Colonic mucosa (tissue), 4 donors: ENCODE results near the gene SLC2A5. TPM values are rescaled to one million over a fixed set of nuclear protein-coding genes. Genes with fewer than 3 reads are reported as not detected.

Experiments used
- DNase-seq: peaks from one replicate; pipeline ENCODE4 v3.0.0-alpha.2; 2020
- H3K27ac ChIP-seq: fragments of 200-600 bp; one replicate; pipeline ENCODE4 v1.8.0; 2021
- H3K27me3 ChIP-seq: fragments of 200-600 bp; one replicate; pipeline ENCODE4 v1.8.0; 2021
- H3K36me3 ChIP-seq: fragments of 200-600 bp; one replicate; pipeline ENCODE4 v1.8.0; 2021
- H3K4me1 ChIP-seq: fragments of 200-600 bp; one replicate; pipeline ENCODE4 v1.8.0; 2021; ENCODE audit warnings: mild to moderate bottlenecking
- H3K4me3 ChIP-seq: fragments of 200-600 bp; one replicate; pipeline ENCODE4 v1.8.0; 2021
- H3K9ac ChIP-seq, 2 donors: one replicate each; pipeline ENCODE4 v1.7.0; 2013; ENCODE audit warnings: control low read depth in 2 of 2, low read depth in 2 of 2, low read length in 2 of 2
- H3K9me3 ChIP-seq: fragments of 200-600 bp; one replicate; pipeline ENCODE4 v1.8.0; 2021
- intact Hi-C: fragments of 100-400 bp; cut with DNase I; formaldehyde crosslinking; loops from one replicate; pipeline ENCODE4 v1.14.1; 2022
- total RNA-seq, 2 donors: library from RNA; stranded (reverse); fragmentation: NEBNext Ultra II Directional in 1 of 2; extraction: Animal tissue kit (Norgen Biotek cat#: 25700) in 1 of 2; gene quantifications; one replicate each; pipeline ENCODE4 v1.2.1, GENCODE V29; 2021
- TF ChIP-seq, protein P1 (sequence below): fragments of 200-600 bp; IDR thresholded peaks from one replicate; pipeline ENCODE4 v1.8.0; 2022; ENCODE audit warnings: antibody characterized with exemption, mild to moderate bottlenecking
- donor health status: healthy.
- donor health status: DM: no; HTN: no; CAD: no.
- donor health status: DM: no; HTN: no; CAD: no.

Gene SLC2A5
- total RNA-seq, 2 donors from 2014 or later, result 1.8 to 4.9 TPM

DNA sequence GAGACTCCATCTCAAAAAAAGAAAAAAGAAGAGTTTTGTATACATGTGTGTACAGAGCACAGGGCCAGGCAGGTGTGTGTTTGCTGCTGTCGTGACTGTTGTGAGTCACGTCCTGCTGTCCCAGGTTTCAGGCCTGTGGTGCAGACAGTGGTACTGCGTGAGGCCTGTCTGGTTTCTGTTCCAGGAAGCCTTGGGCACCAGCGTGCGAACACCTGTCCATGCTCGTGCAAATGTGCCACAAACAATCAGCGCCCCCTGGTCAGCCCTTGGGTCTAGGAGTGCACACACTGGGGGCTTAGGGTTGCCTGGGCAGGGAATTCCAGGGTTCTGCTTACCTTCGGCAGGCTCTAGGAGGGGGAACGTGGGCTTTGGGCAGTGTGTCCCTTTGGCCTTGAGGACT is 42.5 kb upstream of the SLC2A5 start:
- Histone ChIP-seq H3K27me3 (no peaks in the 10 kb centered on the region), H3K4me3 (no peak overlapping the region), H3K9me3 (no peaks in the 10 kb centered on the region), H3K36me3 (no peaks in the 10 kb centered on the region), H3K27ac (no peak overlapping the region), H3K9ac (no peak overlapping the region), H3K4me1 (peaks cover 8% of the 10 kb centered on the region)
- TF ChIP-seq, protein P1, sequence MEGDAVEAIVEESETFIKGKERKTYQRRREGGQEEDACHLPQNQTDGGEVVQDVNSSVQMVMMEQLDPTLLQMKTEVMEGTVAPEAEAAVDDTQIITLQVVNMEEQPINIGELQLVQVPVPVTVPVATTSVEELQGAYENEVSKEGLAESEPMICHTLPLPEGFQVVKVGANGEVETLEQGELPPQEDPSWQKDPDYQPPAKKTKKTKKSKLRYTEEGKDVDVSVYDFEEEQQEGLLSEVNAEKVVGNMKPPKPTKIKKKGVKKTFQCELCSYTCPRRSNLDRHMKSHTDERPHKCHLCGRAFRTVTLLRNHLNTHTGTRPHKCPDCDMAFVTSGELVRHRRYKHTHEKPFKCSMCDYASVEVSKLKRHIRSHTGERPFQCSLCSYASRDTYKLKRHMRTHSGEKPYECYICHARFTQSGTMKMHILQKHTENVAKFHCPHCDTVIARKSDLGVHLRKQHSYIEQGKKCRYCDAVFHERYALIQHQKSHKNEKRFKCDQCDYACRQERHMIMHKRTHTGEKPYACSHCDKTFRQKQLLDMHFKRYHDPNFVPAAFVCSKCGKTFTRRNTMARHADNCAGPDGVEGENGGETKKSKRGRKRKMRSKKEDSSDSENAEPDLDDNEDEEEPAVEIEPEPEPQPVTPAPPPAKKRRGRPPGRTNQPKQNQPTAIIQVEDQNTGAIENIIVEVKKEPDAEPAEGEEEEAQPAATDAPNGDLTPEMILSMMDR, result no peak
- DNase-seq, result no peak
- intact Hi-C loops, result loop anchor here (2.0 kb wide), 1 partner anchor 85 kb away; no protein-coding TSS in a partner anchor

DNA sequence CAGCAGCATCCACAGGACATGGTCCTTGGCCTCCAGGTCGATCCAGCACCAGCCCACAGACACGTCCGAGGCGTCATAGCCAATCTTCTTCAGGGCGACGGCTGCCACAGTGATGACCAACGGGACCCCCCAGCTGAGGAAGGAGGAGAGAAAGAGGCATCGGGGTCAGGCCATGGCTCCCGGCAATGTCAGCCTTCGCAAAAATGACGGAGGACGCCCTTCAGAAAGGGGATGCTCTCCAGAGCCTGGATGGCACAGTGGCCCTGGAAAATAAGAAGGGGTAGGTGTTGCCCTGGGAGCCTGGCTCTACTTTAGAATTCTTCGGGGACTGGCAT is 41.9 kb upstream of the SLC2A5 start:
- no peaks in the 10 kb centered on the region for H3K9me3 ChIP-seq
- no peaks in the 10 kb centered on the region for H3K36me3 ChIP-seq
- peaks cover 8% of the 10 kb centered on the region for H3K4me1 ChIP-seq
- DNase-seq, result no peak
- H3K27me3 ChIP-seq, result no peaks in the 10 kb centered on the region
- H3K9ac ChIP-seq, result no peak overlapping the region
- TF ChIP-seq, protein P1, result no peak
- H3K4me3 ChIP-seq, result no peak overlapping the region
- intact Hi-C loops, result loop anchor here (2.0 kb wide), 1 partner anchor 85 kb away; no protein-coding TSS in a partner anchor
- no peak overlapping the region for H3K27ac ChIP-seq

DNA sequence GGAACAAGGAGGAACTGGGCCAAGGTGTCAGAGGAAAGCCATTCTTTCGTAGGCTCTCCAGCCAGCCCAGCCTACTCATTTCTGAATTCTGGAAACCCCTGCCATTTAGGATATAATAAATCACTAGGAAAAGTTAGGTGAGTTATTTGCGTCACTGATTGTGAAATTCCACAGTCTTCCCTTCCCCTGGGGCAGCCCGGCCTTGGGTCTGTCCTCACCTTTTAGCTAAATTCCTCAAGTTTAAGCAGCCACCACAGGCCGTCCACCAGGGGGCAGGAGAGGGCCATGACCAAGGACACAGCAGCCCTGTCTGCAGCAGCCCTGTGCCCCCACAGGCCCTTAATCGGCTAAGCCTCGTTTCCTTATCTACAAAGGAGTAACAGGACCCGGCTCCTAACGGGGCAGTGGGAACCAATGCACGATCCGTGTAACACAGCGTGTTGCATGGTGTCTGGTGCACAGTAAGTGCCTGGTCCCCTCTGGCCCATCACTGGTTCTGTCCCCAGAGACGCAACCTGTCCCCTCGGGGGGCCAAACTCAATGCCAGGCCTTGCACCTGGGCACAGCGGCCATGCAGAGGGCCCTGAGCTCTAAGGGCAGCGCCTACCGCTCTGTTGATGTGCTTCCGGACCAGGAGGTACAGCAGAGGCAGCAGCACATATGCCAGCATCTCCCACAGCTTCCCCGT is 41.4 kb upstream of the SLC2A5 start:
- Histone ChIP-seq H3K36me3 (no peaks in the 10 kb centered on the region), H3K9ac (no peak overlapping the region), H3K27me3 (no peaks in the 10 kb centered on the region), H3K4me1 (peaks cover 8% of the 10 kb centered on the region), H3K4me3 (no peak overlapping the region), H3K27ac (no peak overlapping the region), H3K9me3 (no peaks in the 10 kb centered on the region)
- intact Hi-C loops, result loop anchor here (2.0 kb wide), 1 partner anchor 86 kb away; no protein-coding TSS in a partner anchor
- DNase-seq, result peak; percentile 89
- TF ChIP-seq, protein P1, result peak; percentile 91

DNA sequence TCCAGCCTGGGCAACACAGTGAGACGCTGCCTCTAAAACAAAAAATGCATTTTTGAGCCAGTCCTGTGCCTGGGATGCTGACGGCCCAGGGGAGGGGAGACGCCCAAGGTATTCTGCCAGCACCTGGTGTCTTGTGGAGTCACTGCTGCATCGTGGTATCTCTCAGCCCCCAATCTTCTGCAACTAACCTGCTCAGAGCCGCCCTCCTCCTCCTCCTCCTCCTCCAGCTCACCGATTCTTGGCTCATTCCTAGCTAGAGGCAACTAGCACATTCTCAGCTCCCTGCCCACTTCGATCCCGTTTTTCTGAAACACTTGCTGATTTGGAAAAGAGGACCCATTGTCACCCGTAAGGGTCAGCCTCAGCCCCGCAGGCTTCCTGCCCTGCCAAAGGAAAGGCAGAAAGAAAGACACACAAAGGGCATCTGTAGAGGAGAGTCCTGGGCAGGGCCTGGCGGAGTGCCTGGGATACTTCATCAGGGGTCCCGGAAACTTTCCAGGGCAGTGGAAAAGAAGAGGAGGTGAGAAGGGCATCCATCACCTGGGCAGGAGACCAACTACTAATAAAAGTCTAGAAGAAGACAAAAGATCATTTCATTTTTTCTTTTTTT is 38.7 kb upstream of the SLC2A5 start:
- Histone ChIP-seq H3K4me3 (no peak overlapping the region), H3K27me3 (no peaks in the 10 kb centered on the region), H3K4me1 (peaks cover 4% of the 10 kb centered on the region), H3K9me3 (no peaks in the 10 kb centered on the region), H3K27ac (no peak overlapping the region), H3K9ac (no peak overlapping the region), H3K36me3 (no peaks in the 10 kb centered on the region)
- TF ChIP-seq, protein P1, result no peak
- intact Hi-C loops, result no loop called here
- DNase-seq, result no peak

DNA sequence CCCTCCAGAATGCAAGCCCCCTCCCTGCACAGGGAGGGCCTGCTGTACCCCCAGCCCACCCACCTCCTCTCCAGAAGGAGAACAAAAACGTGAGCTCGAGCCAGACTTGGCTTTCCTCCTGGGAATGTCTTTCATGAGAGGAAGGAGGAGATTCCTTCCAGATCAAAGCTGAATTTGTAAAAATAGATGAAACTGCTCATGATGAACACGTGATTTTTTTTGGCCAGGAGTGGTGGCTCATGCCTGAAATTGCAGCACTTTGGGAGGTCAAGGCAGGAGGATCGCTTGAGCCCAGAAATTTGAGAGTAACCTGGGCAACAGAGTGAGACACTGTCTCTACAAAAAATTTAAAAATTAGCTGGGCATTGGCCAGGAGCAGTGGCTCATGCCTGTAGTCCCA is 37.7 kb upstream of the SLC2A5 start:
- H3K36me3 ChIP-seq, result no peaks in the 10 kb centered on the region
- H3K27ac ChIP-seq, result no peak overlapping the region
- TF ChIP-seq, protein P1, result no peak
- no peaks in the 10 kb centered on the region for H3K9me3 ChIP-seq
- no peaks in the 10 kb centered on the region for H3K4me1 ChIP-seq
- H3K9ac ChIP-seq, result no peak overlapping the region
- DNase-seq, result no peak
- intact Hi-C loops, result no loop called here
- H3K27me3 ChIP-seq, result no peaks in the 10 kb centered on the region
- no peak overlapping the region for H3K4me3 ChIP-seq
